NK-92 (cell line): Measurements from ENCODE around the gene GPRC5D.

ENCODE experiments used
- DNase-seq: peaks from one replicate; lab custom pipeline; 2025; ENCODE audit not compliant: unreplicated experiment; lab: John Stamatoyannopoulos, UW

The GPRC5D gene

GRCh38 chr12:12909228-12909994 lies 42.6 kb downstream of the GPRC5D start:
- no peak for DNase-seq

- DNase-seq = no peak
Measured at GRCh38 chr12:12908711-12909110, 43.3 kb downstream of the GPRC5D start.

- DNase-seq = no peak
Measured at GRCh38 chr12:12908252-12908651, 43.7 kb downstream of the GPRC5D start.

GRCh38 chr12:12907552-12907951 lies 44.4 kb downstream of the GPRC5D start:
- no peak for DNase-seq

GRCh38 chr12:12903642-12904609 lies 48.0 kb downstream of the GPRC5D start:
- no peak for DNase-seq

- no peak for DNase-seq
Measured at GRCh38 chr12:12902036-12902435, 49.9 kb downstream of the GPRC5D start.

GRCh38 chr12:12901158-12901791 lies 50.7 kb downstream of the GPRC5D start:
- no peak for DNase-seq

- DNase-seq = no peak
Measured at GRCh38 chr12:12900786-12901157, 51.2 kb downstream of the GPRC5D start.

- DNase-seq = no peak
Measured at GRCh38 chr12:12899530-12900380, 52.2 kb downstream of the GPRC5D start.

- DNase-seq = no peak
Measured at GRCh38 chr12:12898911-12899511, 53.0 kb downstream of the GPRC5D start.

- DNase-seq = no peak
Measured at GRCh38 chr12:12898136-12898717, 53.7 kb downstream of the GPRC5D start.

- DNase-seq = no peak
Measured at GRCh38 chr12:12897302-12897701, 54.7 kb downstream of the GPRC5D start.

- DNase-seq = no peak
Measured at GRCh38 chr12:12896260-12896659, 55.7 kb downstream of the GPRC5D start.

- no peak for DNase-seq
Measured at GRCh38 chr12:12893438-12893837, 58.5 kb downstream of the GPRC5D start.

GRCh38 chr12:12892681-12893141 lies 59.3 kb downstream of the GPRC5D start:
- no peak for DNase-seq

- no peak for DNase-seq
Measured at GRCh38 chr12:12891881-12892355, 60.1 kb downstream of the GPRC5D start.

GRCh38 chr12:12891080-12891880 lies 60.7 kb downstream of the GPRC5D start, which contains the start of gene GPRC5A:
Gene GPRC5A (plus strand): TSS chr12:12891562. CDS start chr12:12908250, 16,688 bp downstream.
- DNase-seq = no peak
